GM21360 (cell line): ENCODE measurements around the gene SORBS2.

Experiments used
- ATAC-seq: cut with Tn5 transposase; IDR thresholded peaks from one replicate; pipeline ENCODE4 v1.9.1; 2021; ENCODE audit warnings: mild to moderate bottlenecking, moderate library complexity; ENCODE audit not compliant: unreplicated experiment

SORBS2 gene

GRCh38 chr4:185540040-185540439 is 272.0 kb downstream of the SORBS2 start:
- ATAC-seq: no peak

GRCh38 chr4:185538806-185539205 is 273.2 kb downstream of the SORBS2 start:
- ATAC-seq: no peak

- no peak for ATAC-seq
Measured at GRCh38 chr4:185536411-185536709, 275.6 kb downstream of the SORBS2 start.

- peak; percentile 46 for ATAC-seq
Measured at GRCh38 chr4:185535612-185536410, 276.2 kb downstream of the SORBS2 start.
